ENCODE measurements around the gene CACNA1H.

CACNA1H gene

DNA sequence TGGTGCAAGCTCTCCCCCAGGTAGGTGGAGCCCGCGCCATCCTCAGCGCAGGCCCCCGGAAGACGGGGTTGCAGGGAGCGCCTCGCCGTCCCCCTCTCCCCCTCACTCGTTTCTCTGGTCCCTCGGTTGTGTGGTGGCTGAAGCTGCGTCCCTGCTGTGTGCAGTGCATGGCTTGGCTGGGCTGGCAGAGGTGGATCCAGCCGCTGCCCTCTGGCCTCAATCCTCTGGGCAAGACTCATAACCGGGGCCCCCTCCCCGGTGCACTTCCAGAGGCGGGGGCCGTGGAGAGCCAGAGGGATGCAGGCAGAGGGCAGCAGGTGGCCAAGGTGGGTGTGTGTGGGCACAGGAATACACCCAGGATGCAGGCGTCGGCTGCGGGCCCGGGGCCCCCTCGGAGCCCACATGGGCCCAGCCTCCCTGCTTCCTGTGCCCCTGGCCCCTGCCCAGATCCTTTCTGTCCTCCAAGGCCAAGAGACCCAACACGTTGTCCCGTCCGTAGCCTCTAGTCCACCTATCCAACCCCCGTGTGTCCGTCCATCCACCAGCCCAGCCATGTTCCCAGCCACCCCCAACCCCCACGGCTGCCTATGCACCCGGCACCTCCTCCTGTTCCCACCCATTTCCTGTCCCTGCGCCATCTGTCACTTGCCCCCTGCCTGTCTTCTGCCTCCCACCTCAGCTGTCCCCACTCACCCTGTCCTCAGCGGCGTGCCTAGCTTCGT lies 62.8 kb downstream of the CACNA1H start:
- DNase-seq (ENCODE audit: insufficient read length, low spot score) (no peak), FAIRE-seq (no peak)
- TF ChIP-seq, protein P1, sequence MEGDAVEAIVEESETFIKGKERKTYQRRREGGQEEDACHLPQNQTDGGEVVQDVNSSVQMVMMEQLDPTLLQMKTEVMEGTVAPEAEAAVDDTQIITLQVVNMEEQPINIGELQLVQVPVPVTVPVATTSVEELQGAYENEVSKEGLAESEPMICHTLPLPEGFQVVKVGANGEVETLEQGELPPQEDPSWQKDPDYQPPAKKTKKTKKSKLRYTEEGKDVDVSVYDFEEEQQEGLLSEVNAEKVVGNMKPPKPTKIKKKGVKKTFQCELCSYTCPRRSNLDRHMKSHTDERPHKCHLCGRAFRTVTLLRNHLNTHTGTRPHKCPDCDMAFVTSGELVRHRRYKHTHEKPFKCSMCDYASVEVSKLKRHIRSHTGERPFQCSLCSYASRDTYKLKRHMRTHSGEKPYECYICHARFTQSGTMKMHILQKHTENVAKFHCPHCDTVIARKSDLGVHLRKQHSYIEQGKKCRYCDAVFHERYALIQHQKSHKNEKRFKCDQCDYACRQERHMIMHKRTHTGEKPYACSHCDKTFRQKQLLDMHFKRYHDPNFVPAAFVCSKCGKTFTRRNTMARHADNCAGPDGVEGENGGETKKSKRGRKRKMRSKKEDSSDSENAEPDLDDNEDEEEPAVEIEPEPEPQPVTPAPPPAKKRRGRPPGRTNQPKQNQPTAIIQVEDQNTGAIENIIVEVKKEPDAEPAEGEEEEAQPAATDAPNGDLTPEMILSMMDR (IDR thresholded peaks at IDR 0.05; ENCODE audit: insufficient read depth, missing control alignments) = no peak

DNA sequence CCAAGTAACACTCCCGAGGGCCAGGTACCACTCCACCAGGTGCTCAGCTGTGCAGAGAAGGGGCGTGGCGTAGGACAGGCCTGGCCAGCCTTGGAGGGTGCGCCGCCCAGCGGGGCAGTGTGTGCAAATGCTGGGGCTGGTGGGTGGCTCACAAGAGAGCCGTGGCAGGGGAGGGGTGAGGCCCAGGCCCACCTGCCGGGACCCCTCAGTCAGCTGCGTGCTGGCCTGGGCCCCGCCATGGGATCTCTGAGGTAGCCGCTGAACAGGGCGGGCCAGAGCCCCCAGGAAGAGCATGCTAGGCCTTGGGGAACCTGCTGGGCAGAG lies 63.4 kb downstream of the CACNA1H start:
- FAIRE-seq (no peak), DNase-seq (ENCODE audit: insufficient read length, low spot score) (no peak)
- TF ChIP-seq, protein P1 (IDR thresholded peaks at IDR 0.05; ENCODE audit: insufficient read depth, missing control alignments) = no peak

DNA sequence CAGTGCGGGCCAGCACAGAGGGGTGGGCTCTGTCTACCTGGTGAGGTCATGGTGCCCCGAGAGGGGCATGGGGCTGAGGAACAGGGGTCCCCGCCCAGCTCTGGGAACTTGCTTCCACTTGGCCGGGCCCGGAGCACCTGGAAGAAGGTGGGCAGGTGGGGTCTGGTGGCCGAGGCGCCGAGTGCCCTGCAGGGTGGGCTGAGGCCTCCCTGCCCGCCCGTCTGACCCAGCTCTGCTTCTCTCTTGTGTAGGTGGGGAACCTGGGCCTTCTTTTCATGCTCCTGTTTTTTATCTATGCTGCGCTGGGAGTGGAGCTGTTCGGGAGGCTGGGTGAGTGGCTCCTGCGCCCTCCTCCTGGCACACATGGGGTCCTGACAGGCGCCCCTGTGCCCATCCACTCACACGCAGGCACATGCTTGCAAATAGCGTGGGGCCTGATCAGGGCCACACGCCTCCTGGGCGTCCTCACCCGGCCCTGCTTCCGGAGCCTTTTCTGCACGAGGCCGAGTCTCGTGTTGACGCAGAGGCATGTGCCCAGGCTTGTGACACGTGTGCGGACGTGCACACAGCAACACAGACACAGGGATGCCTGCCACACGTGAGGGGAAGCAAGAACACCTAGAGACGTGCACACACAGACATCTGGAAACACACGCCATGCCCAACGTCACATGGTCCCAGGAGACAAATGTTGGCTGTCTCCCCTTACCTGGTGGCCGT lies 63.9 kb downstream of the CACNA1H start:
- DNase-seq (ENCODE audit: insufficient read length, low spot score) (no peak), FAIRE-seq (no peak)
- TF ChIP-seq, protein P1 (IDR thresholded peaks at IDR 0.05; ENCODE audit: insufficient read depth, missing control alignments) = no peak

DNA sequence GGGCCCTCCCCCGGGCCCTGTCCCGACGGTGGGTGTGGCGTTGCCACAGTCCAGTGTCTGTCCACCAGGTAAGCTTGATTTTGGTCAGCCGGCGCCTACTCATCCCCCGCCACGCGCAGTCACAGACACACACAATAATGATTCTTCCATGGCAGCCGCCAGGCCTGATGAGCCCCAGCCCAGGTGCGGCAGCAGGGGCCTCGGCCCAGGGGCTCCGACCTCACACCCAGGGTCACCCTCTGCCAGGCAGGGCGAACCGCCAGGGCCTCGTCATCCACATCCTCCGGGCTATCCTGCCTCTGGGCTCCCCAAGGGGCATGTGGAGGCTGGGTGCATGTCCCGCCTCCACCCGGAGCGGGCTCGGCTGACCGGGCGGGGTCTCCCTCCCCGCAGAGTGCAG lies 64.6 kb downstream of the CACNA1H start:
- FAIRE-seq (no peak), DNase-seq (ENCODE audit: insufficient read length, low spot score) (no peak)
- TF ChIP-seq, protein P1 (IDR thresholded peaks at IDR 0.05; ENCODE audit: insufficient read depth, missing control alignments) = no peak

DNA sequence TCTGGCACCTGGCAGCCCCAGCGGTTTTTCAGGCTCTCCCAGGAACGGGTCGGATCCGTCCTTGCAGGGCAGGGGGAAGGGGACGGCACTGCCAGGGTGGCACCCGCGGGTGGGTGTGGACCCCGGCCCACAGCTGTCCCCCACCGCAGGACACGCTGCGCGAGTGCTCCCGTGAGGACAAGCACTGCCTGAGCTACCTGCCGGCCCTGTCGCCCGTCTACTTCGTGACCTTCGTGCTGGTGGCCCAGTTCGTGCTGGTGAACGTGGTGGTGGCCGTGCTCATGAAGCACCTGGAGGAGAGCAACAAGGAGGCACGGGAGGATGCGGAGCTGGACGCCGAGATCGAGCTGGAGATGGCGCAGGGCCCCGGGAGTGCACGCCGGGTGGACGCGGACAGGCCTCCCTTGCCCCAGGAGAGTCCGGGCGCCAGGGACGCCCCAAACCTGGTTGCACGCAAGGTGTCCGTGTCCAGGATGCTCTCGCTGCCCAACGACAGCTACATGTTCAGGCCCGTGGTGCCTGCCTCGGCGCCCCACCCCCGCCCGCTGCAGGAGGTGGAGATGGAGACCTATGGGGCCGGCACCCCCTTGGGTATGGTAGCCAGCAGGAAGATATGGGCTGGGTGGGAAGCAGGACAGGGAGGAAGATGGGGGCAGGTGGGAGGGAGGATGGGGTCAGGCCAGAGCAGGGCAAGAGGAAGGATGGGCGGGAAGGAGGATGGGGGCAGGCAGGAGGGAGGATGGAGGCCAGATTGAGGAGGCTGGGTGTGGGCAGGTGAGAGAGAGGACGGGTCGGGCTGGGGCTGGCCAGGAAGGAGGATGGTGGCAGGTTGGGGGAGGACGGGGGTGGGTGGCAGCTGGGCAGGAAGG lies 65.4 kb downstream of the CACNA1H start:
- TF ChIP-seq, protein P1 (IDR thresholded peaks at IDR 0.05; ENCODE audit: insufficient read depth, missing control alignments) = no peak
- no peak for FAIRE-seq

DNA sequence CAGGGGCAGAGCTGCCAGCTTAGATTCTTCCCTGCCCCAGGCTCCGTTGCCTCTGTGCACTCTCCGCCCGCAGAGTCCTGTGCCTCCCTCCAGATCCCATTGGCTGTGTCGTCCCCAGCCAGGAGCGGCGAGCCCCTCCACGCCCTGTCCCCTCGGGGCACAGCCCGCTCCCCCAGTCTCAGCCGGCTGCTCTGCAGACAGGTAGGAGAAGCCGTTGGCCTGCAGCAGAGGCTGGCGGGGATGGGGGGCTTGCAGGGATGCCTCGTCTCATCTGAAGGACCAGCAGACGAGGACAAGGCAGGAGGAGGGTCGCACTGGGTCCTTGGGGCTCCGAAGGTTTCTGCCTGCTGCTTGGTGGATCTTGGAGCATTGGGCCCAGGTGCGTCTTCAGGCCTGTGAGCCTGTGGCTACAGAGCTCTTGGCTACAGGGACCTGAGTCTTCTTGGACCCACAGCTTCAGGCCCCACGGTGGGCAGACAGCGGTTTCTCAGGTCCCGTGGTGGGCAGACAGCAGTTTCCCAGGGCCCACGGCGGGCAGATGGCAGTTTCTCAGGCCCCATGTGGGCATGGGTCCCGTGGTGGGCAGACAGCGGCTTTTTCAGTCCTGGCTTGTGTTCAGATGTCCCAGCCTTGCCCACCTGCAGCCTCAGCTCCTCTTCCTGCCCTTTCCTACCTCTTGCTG lies 66.2 kb downstream of the CACNA1H start:
- FAIRE-seq = no peak
- DNase-seq (ENCODE audit: insufficient read length, low spot score) = no peak
- TF ChIP-seq, protein P1 (IDR thresholded peaks at IDR 0.05; ENCODE audit: insufficient read depth, missing control alignments) = no peak

More for the DNA sequence above, 65.4 kb downstream of the CACNA1H start:
- no peak for DNase-seq (ENCODE audit: insufficient read length, low spot score)

All from D721Med (cell line).